Upper lobe of left lung (tissue), 6 donors: ENCODE measurements around the gene ECD. TPM values are rescaled to one million over a fixed set of nuclear protein-coding genes. Genes with fewer than 3 reads are reported as not detected.
"Not testable (repeated sequence)": the region's sequence is repeated elsewhere in the genome, so short reads cannot be mapped to it uniquely, and the experiment has no call there.

Experiments
- ATAC-seq, 2 donors: fragments of 200-7000 bp; cut with Tn5 transposase; one replicate each; pipeline ENCODE4 v1.9.1; 2022; ENCODE audit warnings: mild to moderate bottlenecking in 2 of 2, moderate library complexity in 2 of 2; ENCODE audit not compliant: low FRiP score in 2 of 2
- DNase-seq, 2 donors: peaks; one replicate each; pipeline ENCODE4 v3.0.0-alpha.2; 2019 to 2020
- H3K27ac ChIP-seq, 4 donors: fragments of 200-600 bp; sonication (generic); one replicate each; pipeline ENCODE4 v1.5.1; 2016 to 2019
- H3K27me3 ChIP-seq, 4 donors: fragments of 200-600 bp; sonication (generic); one replicate each; pipeline ENCODE4 v1.5.1; 2017 to 2019
- H3K36me3 ChIP-seq, 4 donors: fragments of 200-600 bp; sonication (generic); one replicate each; pipeline ENCODE4 v1.5.1; 2016 to 2019
- H3K4me1 ChIP-seq, 4 donors: fragments of 200-600 bp; sonication (generic); one replicate each; pipeline ENCODE4 v1.5.1; 2018 to 2019
- H3K4me3 ChIP-seq, 4 donors: fragments of 200-600 bp; sonication (generic); one replicate each; pipeline ENCODE4 v1.5.1; 2017 to 2019; ENCODE audit warnings: mild to moderate bottlenecking in 2 of 4, moderate library complexity in 1 of 4
- H3K9me3 ChIP-seq, 4 donors: fragments of 200-600 bp; sonication (generic); one replicate each; pipeline ENCODE4 v1.5.1; 2018 to 2019
- EP300 ChIP-seq, 4 donors: sonication (generic); formaldehyde crosslinking; IDR thresholded peaks; one replicate each; pipeline ENCODE4 v1.5.1; 2017; ENCODE audit warnings: antibody characterized with exemption in 4 of 4, control low read depth in 2 of 4
- POLR2A ChIP-seq, 4 donors: fragments of 450-650 bp; IDR thresholded peaks; one replicate each; pipeline ENCODE4 v1.5.1; 2016 to 2017; ENCODE audit warnings: antibody characterized with exemption in 4 of 4, mild to moderate bottlenecking in 2 of 4
- POLR2AphosphoS5 ChIP-seq, 2 donors: sonication (generic); formaldehyde crosslinking; IDR thresholded peaks; one replicate each; pipeline ENCODE4 v1.5.1; 2017; ENCODE audit warnings: antibody characterized with exemption in 2 of 2
- WGBS, 2 donors: methylation state at CpG; one replicate each; pipeline ENCODE4 v1.1.5; 2017 to 2018; 5-methylcytosine and 5-hydroxymethylcytosine counted together
- total RNA-seq, 6 donors: library from RNA; depleted of rRNA in 4 of 6; stranded (reverse); fragments of >200 nt in 4 of 6; gene quantifications; one replicate each; pipeline versions ENCODE4 v1.1.0 to v1.2.1, GENCODE V29; 2016 to 2021
- TF ChIP-seq, protein P1 (sequence below), 6 experiments: fragments of 450-650 bp in 4 of 6; fragments of 200-600 bp in 2 of 6; sonication (generic) in 2 of 6; IDR thresholded peaks; one replicate each; pipeline ENCODE4 v1.5.1; 2016 to 2019; ENCODE audit warnings: antibody characterized with exemption in 6 of 6
- donor health status: DM: no; HTN: no; CAD: no; lungs with moderate emphysema.
- donor health status: DM: no; HTN: yes; CAD: no; lungs with severe emphysema.

ECD gene
- total RNA-seq, 6 donors from 2014 or later = 19.2 to 43.0 (median 24.8) TPM

DNA sequence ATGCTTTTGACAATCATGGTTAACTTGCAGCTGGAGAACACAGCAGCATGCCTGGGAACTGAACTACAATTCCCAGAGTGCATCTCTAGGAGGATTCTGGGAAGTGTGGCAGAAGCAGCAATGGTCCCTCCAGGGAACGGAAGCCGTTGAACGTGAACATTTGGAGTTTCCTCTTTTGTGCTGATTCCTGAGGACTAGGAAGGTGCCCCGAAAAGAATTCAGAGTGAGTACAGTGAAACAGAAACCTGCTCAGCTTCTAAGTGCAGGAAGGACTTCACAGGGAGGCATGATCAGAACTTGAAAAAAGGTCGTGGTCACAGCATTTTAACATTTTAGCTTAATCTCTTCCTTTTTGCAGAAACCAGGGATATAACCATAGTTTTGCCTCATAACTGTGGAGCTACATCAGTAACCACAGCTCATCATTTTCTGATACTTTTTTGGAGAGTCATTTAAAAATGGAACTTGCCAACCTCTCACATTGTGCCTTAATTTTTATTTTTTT, 57.4 kb downstream of the ECD start, which contains the start of gene NUDT13:
TSS of gene NUDT13 (plus strand) at position 111 of the 505 bp plus-strand sequence. CDS start 3,911 bp downstream, outside the sequence.
- no peaks in the 10 kb centered on the region for H3K36me3 ChIP-seq
- peak; percentile 96 to 98 for ATAC-seq
- no peaks in the 10 kb centered on the region for H3K27me3 ChIP-seq
- H3K4me1 ChIP-seq = peaks cover 0 to 8% (median 3%) of the 10 kb centered on the region in 4 donors
- DNase-seq = peak in 1 of 2 donors; percentile 83
- H3K9me3 ChIP-seq = no peaks in the 10 kb centered on the region
- H3K27ac ChIP-seq = peak within 1 kb of the TSS; percentile 71 to 92 (median 83)
- 0 to 2% methylated on average over 5 of the region's 5 CpGs for WGBS, 2 donors
- TF ChIP-seq POLR2A (IDR thresholded peaks at IDR 0.05) (peak in 1 of 4 donors; percentile 55), POLR2AphosphoS5 (IDR thresholded peaks at IDR 0.05) (peak; percentile 66 to 85)
- TF ChIP-seq, protein P1, sequence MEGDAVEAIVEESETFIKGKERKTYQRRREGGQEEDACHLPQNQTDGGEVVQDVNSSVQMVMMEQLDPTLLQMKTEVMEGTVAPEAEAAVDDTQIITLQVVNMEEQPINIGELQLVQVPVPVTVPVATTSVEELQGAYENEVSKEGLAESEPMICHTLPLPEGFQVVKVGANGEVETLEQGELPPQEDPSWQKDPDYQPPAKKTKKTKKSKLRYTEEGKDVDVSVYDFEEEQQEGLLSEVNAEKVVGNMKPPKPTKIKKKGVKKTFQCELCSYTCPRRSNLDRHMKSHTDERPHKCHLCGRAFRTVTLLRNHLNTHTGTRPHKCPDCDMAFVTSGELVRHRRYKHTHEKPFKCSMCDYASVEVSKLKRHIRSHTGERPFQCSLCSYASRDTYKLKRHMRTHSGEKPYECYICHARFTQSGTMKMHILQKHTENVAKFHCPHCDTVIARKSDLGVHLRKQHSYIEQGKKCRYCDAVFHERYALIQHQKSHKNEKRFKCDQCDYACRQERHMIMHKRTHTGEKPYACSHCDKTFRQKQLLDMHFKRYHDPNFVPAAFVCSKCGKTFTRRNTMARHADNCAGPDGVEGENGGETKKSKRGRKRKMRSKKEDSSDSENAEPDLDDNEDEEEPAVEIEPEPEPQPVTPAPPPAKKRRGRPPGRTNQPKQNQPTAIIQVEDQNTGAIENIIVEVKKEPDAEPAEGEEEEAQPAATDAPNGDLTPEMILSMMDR (IDR thresholded peaks at IDR 0.05) = no peak
- H3K4me3 ChIP-seq = peak within 1 kb of the TSS; percentile 49 to 50 (median 49)

DNA sequence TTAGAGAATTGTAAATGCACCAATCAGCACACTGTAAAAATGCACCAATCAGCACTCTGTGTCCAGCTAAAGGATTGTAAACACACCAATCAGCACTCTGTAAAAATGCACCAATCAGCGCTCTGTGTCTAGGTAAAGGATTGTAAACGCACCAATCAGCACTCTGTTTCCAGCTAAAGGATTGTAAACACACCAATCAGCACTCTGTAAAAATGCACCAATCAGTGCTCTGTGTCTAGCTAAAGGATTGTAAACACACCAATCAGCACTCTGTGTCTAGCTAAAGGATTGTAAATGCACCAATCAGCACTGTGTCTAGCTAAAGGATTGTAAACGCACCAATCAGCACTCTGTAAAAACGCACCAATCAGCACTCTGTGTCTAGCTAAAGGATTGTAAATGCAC, 58.6 kb downstream of the ECD start:
- not testable (repeated sequence) for DNase-seq, H3K27me3 ChIP-seq, H3K27ac ChIP-seq, H3K4me1 ChIP-seq, H3K9me3 ChIP-seq, H3K4me3 ChIP-seq, H3K36me3 ChIP-seq, ATAC-seq
- 90 to 92% methylated on average over 4 of the region's 4 CpGs for WGBS, 2 donors

DNA sequence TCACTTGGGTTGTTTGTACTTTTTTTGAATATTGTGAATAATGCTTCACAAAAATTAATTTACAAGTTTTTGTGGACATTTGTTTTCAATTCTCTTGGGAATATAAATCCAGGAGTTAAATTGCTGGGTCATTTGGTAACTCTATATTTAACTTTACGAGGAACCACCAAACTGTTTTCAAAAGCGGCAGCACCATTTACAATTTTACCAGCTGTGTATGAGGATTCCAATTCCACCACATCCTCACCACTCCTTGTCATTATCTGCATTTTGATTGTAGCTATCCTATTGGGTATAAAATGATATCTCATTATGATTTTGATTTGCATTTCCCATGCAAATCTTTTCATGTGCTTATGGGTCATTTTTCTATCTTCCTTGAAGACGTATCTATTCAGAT, 61.5 kb downstream of the ECD start:
- no peak for DNase-seq
- H3K4me3 ChIP-seq = no peak overlapping the region
- H3K27ac ChIP-seq = no peak overlapping the region
- H3K4me1 ChIP-seq = peaks cover 0 to 6% (median 3%) of the 10 kb centered on the region in 4 donors
- H3K27me3 ChIP-seq = no peaks in the 10 kb centered on the region
- 97 to 98% methylated on average over 3 of the region's 3 CpGs for WGBS, 2 donors
- H3K36me3 ChIP-seq = no peaks in the 10 kb centered on the region
- no peak for ATAC-seq
- H3K9me3 ChIP-seq = no peaks in the 10 kb centered on the region
- no peak for TF ChIP-seq POLR2AphosphoS5 (IDR thresholded peaks at IDR 0.05)
- no peak for TF ChIP-seq EP300 (IDR thresholded peaks at IDR 0.05)
- TF ChIP-seq, protein P1 (IDR thresholded peaks at IDR 0.05) = no peak
- TF ChIP-seq POLR2A (IDR thresholded peaks at IDR 0.05) = no peak

DNA sequence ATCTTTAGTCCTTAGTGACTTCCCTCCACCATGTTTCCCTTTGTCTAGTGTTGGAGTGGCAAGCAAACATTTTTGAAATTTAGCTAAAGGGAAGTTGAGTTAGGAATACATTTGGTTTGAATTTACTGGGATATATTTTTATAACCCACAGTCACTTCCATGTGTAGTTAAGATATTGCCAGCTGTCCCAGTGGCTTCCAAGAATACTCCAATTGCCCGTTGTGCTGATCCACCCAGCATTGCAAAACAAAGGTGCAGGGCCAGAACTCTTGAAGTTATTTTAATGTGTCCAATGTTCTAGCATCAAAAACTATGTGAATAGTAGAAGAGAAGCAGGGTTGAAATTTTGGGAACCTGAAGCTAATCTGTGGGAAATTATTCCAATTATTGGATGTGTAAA, 68.7 kb downstream of the ECD start:
- ATAC-seq = no peak
- Histone ChIP-seq H3K4me3 (no peak overlapping the region), H3K36me3 (no peaks in the 10 kb centered on the region), H3K27me3 (no peaks in the 10 kb centered on the region), H3K27ac (no peak overlapping the region), H3K4me1 (peaks cover 7 to 16% (median 13%) of the 10 kb centered on the region in 4 donors), H3K9me3 (no peaks in the 10 kb centered on the region)
- TF ChIP-seq, protein P1 (IDR thresholded peaks at IDR 0.05) = no peak
- TF ChIP-seq EP300 (IDR thresholded peaks at IDR 0.05) (no peak), POLR2A (IDR thresholded peaks at IDR 0.05) (no peak), POLR2AphosphoS5 (IDR thresholded peaks at IDR 0.05) (no peak)
- 71 to 80% methylated on average over 1 of the region's 1 CpG for WGBS, 2 donors
- no peak for DNase-seq

DNA sequence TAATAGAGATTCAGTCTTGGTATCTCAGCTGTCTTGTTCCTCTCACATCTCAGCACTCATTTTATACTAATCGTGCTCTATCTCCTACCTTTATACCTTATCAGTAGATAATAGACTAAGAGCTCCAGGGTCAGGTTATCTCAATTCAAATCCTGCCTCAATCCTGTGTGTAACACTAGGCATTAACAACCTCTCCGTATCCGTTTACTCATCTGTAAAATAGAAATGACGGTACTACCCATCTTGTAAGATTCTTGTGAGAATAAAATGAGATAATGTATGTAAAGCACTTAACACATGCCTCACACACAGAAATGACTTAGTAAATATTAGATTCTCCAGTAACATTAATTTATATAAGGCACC, 70.5 kb downstream of the ECD start:
- WGBS, 2 donors = 48 to 60% methylated on average over 4 of the region's 4 CpGs
- peaks cover 10 to 19% (median 17%) of the 10 kb centered on the region in 4 donors for H3K4me1 ChIP-seq
- ATAC-seq = no peak
- TF ChIP-seq EP300 (IDR thresholded peaks at IDR 0.05) (no peak), POLR2AphosphoS5 (IDR thresholded peaks at IDR 0.05) (no peak), POLR2A (IDR thresholded peaks at IDR 0.05) (no peak)
- TF ChIP-seq, protein P1 (IDR thresholded peaks at IDR 0.05) = no peak
- no peaks in the 10 kb centered on the region for H3K36me3 ChIP-seq
- H3K4me3 ChIP-seq = peak overlapping the region; percentile 30 to 81 (median 74)
- DNase-seq = no peak
- no peaks in the 10 kb centered on the region for H3K9me3 ChIP-seq
- H3K27ac ChIP-seq = peak overlapping the region; percentile 91 to 98 (median 94)
- no peaks in the 10 kb centered on the region for H3K27me3 ChIP-seq
